K562 (cell line): Measurements from ENCODE around the gene ARHGAP22. TPM values are rescaled to one million over a fixed set of nuclear protein-coding genes. Genes with fewer than 3 reads are reported as not detected.

Source experiments
- CBFA2T3 ChIP-seq: fragments of 450-650 bp; IDR thresholded peaks from 2 replicates; pipeline ENCODE4 v1.6.1; 2017
- CSDE1 ChIP-seq, 2 experiments: fragments of 450-650 bp; IDR thresholded peaks; 2 replicates each; pipeline ENCODE4 v1.6.1; 2016; ENCODE audit warnings: mild to moderate bottlenecking in 1 of 2
- ERF ChIP-seq: fragments of 450-650 bp; formaldehyde crosslinking; IDR thresholded peaks from 2 replicates; pipeline ENCODE4 v1.4.0; 2020; ENCODE audit warnings: mild to moderate bottlenecking, mixed read lengths
- FOSL1 ChIP-seq: fragments of 200-800 bp; sonication (Bioruptor generic); conservative IDR thresholded peaks from 2 replicates; pipeline ENCODE4 v1.6.1; 2016; ENCODE audit warnings: missing genetic modification characterization, missing compliant biosample characterization
- HDAC2 ChIP-seq: fragments of 450-650 bp; IDR thresholded peaks from 2 replicates; pipeline ENCODE4 v1.6.1; 2016; ENCODE audit warnings: mild to moderate bottlenecking
- HDAC8 ChIP-seq: fragments of 450-650 bp; IDR thresholded peaks from 2 replicates; pipeline ENCODE4 v1.6.1; 2016; ENCODE audit warnings: mild to moderate bottlenecking, missing genetic modification characterization, moderate library complexity, missing compliant biosample characterization
- JUN ChIP-seq, 2 experiments: sonication (generic) in 1 of 2; formaldehyde crosslinking in 1 of 2; IDR thresholded peaks; 2 replicates each; pipeline versions ENCODE4 v1.6.1 to v1.8.0; 2012 to 2022; ENCODE audit warnings: borderline replicate concordance in 2 of 2, mild to moderate bottlenecking in 2 of 2, improper control_type of control experiment in 1 of 2, low read depth in 1 of 2, low read length in 1 of 2, missing genetic modification reagents in 1 of 2
- MTA1 ChIP-seq: fragments of 450-650 bp; IDR thresholded peaks from 2 replicates; pipeline ENCODE4 v1.6.1; 2017; ENCODE audit warnings: borderline replicate concordance
- MTA3 ChIP-seq: fragments of 450-650 bp; formaldehyde crosslinking; IDR thresholded peaks from 2 replicates; pipeline ENCODE4 v1.6.1; 2017; ENCODE audit warnings: mild to moderate bottlenecking, borderline replicate concordance
- MYBL2 ChIP-seq, 2 experiments: fragments of 450-650 bp in 1 of 2; sonication (generic) in 1 of 2; formaldehyde crosslinking in 1 of 2; IDR thresholded peaks; 2 replicates each; pipeline versions ENCODE4 v1.6.1 to v1.8.1; 2017 to 2022; ENCODE audit warnings: borderline replicate concordance in 1 of 2, inconsistent platforms in 1 of 2, low read depth in 1 of 2, mild to moderate bottlenecking in 1 of 2, missing genetic modification reagents in 1 of 2, moderate library complexity in 1 of 2
- POLR3G ChIP-seq: IDR thresholded peaks from 2 replicates; pipeline ENCODE4 v1.6.1; 2011; ENCODE audit not compliant: insufficient read length, insufficient replicate concordance; ENCODE audit errors: extremely low read depth
- RBM39 ChIP-seq: fragments of 200-400 bp; formaldehyde crosslinking; optimal IDR thresholded peaks from 2 replicates; pipeline ENCODE3; 2018; ENCODE audit warnings: low read depth, low read length
- TAF1 ChIP-seq: IDR thresholded peaks from 2 replicates; pipeline ENCODE4 v1.6.1; 2011; ENCODE audit warnings: mild to moderate bottlenecking, low read length, moderate library complexity; ENCODE audit not compliant: insufficient read depth, control insufficient read depth, severe bottlenecking; ENCODE audit errors: extremely low read depth
- ZFP30 ChIP-seq: fragments of 250-450 bp; sonication (Bioruptor Pico); IDR thresholded peaks from 2 replicates; pipeline ENCODE4 v1.8.0; 2022; ENCODE audit warnings: moderate library complexity, mild to moderate bottlenecking, inconsistent platforms, borderline replicate concordance
- ZNF76 ChIP-seq: fragments of 250-450 bp; sonication (Bioruptor Pico); IDR thresholded peaks from 2 replicates; pipeline ENCODE4 v1.4.0; 2020; ENCODE audit warnings: mild to moderate bottlenecking, moderate library complexity, borderline replicate concordance
- ZNF785 ChIP-seq: fragments of 250-450 bp; sonication (Bioruptor Pico); IDR thresholded peaks from 2 replicates; pipeline ENCODE4 v1.4.0; 2020; ENCODE audit warnings: mild to moderate bottlenecking
- polyA plus RNA-seq, 8 experiments: library from polyadenylated mRNA; depleted of rRNA in 4 of 8; stranded (reverse) in 5 of 8; unstranded in 3 of 8; fragments of >200 nt; fragmentation: Nextera tagmentation in 2 of 8; fragmentation: Illumina TruSeq in 1 of 8; extraction: Ambion mirVana in 2 of 8; extraction: Trizol in 1 of 8; gene quantifications; 2 replicates each; pipeline versions ENCODE4 v1.2.1 to v1.2.3, GENCODE V29; 2011 to 2014; ENCODE audit warnings: inconsistent platforms in 1 of 8, missing spikeins in 1 of 8
- total RNA-seq, 7 experiments: library from RNA; depleted of rRNA in 6 of 7; stranded (reverse); fragments of >200 nt in 6 of 7; fragmentation: Illumina TruSeq in 2 of 7; extraction: Trizol in 2 of 7; gene quantifications; 2 replicates each; pipeline versions ENCODE4 v1.2.1 to v1.2.3, GENCODE V29; 2011 to 2021; ENCODE audit warnings: low replicate concordance in 1 of 7
- TF ChIP-seq, protein P1 (sequence below): fragments of 250-450 bp; sonication (Bioruptor Pico); IDR thresholded peaks from 2 replicates; pipeline ENCODE4 v1.9.0; 2021; ENCODE audit warnings: mild to moderate bottlenecking
- TF ChIP-seq, protein P2 (sequence below), 2 experiments: IDR thresholded peaks; 2 replicates each; pipeline ENCODE4 v1.6.1; 2011; ENCODE audit warnings: borderline replicate concordance in 1 of 2, control low read depth in 1 of 2, low read depth in 1 of 2, low read length in 1 of 2, mild to moderate bottlenecking in 1 of 2, mixed read lengths in 1 of 2, moderate library complexity in 1 of 2; ENCODE audit not compliant: insufficient read depth in 1 of 2, insufficient read length in 1 of 2, poor library complexity in 1 of 2, severe bottlenecking in 1 of 2; ENCODE audit errors: extremely low read depth in 1 of 2
- TF ChIP-seq, protein P3 (sequence below): sonication (generic); formaldehyde crosslinking; IDR thresholded peaks from 2 replicates; pipeline ENCODE4 v1.9.0; 2022; ENCODE audit warnings: mild to moderate bottlenecking, missing genetic modification reagents
- TF ChIP-seq, protein P4 (sequence below): IDR thresholded peaks from 2 replicates; pipeline ENCODE4 v1.6.1; 2012; ENCODE audit warnings: low read depth, low read length, improper control_type of control experiment, borderline replicate concordance
- TF ChIP-seq, protein P5 (sequence below), 2 experiments: IDR thresholded peaks in 1 of 2; conservative IDR thresholded peaks in 1 of 2; 2 replicates each; pipeline ENCODE4 v1.6.1; 2016; ENCODE audit warnings: low read depth in 2 of 2, mild to moderate bottlenecking in 1 of 2, missing compliant biosample characterization in 1 of 2, missing genetic modification characterization in 1 of 2, moderate library complexity in 1 of 2

The ARHGAP22 gene
- total and polyA plus RNA-seq, 9 of the 15 experiments (the other 6 are each of a cell fraction or from before 2014, with no cell fraction given): 1.3 to 28.1 (median 12.7) TPM

DNA sequence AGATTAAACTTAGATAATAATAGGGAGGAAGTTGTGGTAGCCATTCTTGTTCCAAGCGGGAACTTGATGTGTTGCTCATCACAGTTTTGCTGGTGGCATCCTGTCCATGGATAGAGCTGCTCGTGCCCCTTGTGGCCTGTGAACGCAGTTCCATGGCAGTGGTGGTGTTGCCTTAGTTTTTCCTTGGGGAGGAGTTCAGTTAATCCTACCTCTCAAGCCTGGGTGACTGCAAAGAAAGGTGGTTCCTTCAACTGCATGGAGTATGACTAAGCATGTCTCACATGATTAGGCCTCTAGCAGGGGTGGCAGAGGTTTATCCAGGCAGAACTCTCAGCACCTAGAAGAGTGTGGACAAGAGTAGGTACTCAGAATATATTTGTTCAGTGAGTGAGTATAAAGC lies 198.7 kb downstream of the ARHGAP22 start (continued):
- peak; percentile 57; the same call in 1 of the 2 replicates for TF ChIP-seq ZNF76 (CRISPR knock-in tag)
- TF ChIP-seq, protein P1, sequence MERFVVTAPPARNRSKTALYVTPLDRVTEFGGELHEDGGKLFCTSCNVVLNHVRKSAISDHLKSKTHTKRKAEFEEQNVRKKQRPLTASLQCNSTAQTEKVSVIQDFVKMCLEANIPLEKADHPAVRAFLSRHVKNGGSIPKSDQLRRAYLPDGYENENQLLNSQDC (CRISPR knock-in tag): no peak
- peak; percentile 26; the same call in 1 of the 2 replicates for TF ChIP-seq MTA1
- TF ChIP-seq, protein P2, sequence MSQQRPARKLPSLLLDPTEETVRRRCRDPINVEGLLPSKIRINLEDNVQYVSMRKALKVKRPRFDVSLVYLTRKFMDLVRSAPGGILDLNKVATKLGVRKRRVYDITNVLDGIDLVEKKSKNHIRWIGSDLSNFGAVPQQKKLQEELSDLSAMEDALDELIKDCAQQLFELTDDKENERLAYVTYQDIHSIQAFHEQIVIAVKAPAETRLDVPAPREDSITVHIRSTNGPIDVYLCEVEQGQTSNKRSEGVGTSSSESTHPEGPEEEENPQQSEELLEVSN (IDR thresholded peaks at IDR 0.05; ENCODE audit: borderline replicate concordance in 1 of 2, extremely low read depth in 1 of 2, insufficient read depth in 1 of 2, insufficient read length in 1 of 2, low read depth in 1 of 2, low read length in 1 of 2, poor library complexity in 1 of 2, severe bottlenecking in 1 of 2): peak; percentile 21 to 46
- TF ChIP-seq ZNF785: no peak
- 0 out of 2 replicates have a peak, but pooled peaks have one; percentile 21 for TF ChIP-seq HDAC8 (tag)
- TF ChIP-seq POLR3G: no peak
- TF ChIP-seq CBFA2T3: 0 out of 2 replicates have a peak, but pooled peaks have one; percentile 14
- no peak for TF ChIP-seq MYBL2 (IDR thresholded peaks at IDR 0.05; ENCODE audit: low read depth)
- TF ChIP-seq MYBL2 (CRISPR knock-in tag; IDR thresholded peaks at IDR 0.05; ENCODE audit: borderline replicate concordance): no peak
- TF ChIP-seq, protein P3, sequence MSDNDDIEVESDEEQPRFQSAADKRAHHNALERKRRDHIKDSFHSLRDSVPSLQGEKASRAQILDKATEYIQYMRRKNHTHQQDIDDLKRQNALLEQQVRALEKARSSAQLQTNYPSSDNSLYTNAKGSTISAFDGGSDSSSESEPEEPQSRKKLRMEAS (CRISPR knock-in tag): peak; percentile 35
- no peak for TF ChIP-seq TAF1
- TF ChIP-seq, protein P4, sequence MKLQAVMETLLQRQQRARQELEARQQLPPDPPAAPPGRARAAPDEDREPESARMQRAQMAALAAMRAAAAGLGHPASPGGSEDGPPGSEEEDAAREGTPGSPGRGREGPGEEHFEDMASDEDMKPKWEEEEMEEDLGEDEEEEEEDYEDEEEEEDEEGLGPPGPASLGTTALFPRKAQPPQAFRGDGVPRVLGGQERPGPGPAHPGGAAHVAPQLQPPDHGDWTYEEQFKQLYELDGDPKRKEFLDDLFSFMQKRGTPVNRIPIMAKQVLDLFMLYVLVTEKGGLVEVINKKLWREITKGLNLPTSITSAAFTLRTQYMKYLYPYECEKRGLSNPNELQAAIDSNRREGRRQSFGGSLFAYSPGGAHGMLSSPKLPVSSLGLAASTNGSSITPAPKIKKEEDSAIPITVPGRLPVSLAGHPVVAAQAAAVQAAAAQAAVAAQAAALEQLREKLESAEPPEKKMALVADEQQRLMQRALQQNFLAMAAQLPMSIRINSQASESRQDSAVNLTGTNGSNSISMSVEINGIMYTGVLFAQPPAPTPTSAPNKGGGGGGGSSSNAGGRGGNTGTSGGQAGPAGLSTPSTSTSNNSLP: no peak
- TF ChIP-seq, protein P5, sequence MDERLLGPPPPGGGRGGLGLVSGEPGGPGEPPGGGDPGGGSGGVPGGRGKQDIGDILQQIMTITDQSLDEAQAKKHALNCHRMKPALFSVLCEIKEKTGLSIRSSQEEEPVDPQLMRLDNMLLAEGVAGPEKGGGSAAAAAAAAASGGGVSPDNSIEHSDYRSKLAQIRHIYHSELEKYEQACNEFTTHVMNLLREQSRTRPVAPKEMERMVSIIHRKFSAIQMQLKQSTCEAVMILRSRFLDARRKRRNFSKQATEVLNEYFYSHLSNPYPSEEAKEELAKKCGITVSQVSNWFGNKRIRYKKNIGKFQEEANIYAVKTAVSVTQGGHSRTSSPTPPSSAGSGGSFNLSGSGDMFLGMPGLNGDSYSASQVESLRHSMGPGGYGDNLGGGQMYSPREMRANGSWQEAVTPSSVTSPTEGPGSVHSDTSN (CRISPR knock-in tag; IDR thresholded peaks at IDR 0.05; ENCODE audit: low read depth): no peak
- TF ChIP-seq, protein P5 (tag; conservative IDR thresholded peaks at IDR 0.05; ENCODE audit: low read depth): no peak
- peak; percentile 93 for TF ChIP-seq FOSL1
- peak; percentile 80 for TF ChIP-seq JUN (IDR thresholded peaks at IDR 0.05; ENCODE audit: borderline replicate concordance, low read depth, low read length)
- TF ChIP-seq JUN (CRISPR knock-in tag; IDR thresholded peaks at IDR 0.05; ENCODE audit: borderline replicate concordance): no peak
- TF ChIP-seq ZFP30 (CRISPR knock-in tag): no peak
- 0 out of 2 replicates have a peak, but pooled peaks have one; percentile 68 for TF ChIP-seq MTA3
- no peak for TF ChIP-seq RBM39
- TF ChIP-seq CSDE1 (IDR thresholded peaks at IDR 0.05): no peak
- TF ChIP-seq ERF (CRISPR knock-in tag): peak; percentile 55; the same call in 1 of the 2 replicates
- TF ChIP-seq HDAC2: peak; percentile 65; the same call in 1 of the 2 replicates
